ENCODE data around the gene TSNAX. TPM values are rescaled to one million over a fixed set of nuclear protein-coding genes. Genes with fewer than 3 reads are reported as not detected.

Gene TSNAX
- total RNA-seq, 1 experiment from 2014 or later: 38.0 TPM

DNA sequence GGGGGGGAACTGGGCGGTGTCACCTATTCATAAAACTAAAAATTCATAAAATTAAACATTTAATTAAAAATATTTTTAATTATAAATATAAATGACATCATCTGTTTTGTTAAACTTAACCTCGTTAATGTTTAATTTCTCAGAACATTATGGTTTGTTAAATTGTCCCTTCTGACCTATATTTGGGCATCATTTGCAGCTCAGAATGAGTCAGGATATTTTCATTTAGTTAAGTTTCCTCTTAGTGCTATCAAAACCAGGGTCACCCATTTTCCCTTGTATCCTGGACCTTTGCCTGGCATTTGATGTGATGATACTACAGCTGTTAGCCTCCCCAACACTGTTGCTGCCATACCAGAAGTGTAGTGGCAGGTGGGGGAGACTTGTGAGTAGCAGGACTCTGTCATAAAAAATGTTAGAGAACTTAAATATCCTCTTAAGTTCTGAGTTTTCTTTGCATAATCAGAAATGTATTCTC lies 30.3 kb downstream of the TSNAX start:
- Mint-ChIP-seq H3K9me3 (no peaks in the 10 kb centered on the region), H3K4me3 (no peak overlapping the region), H3K4me1 (peaks cover 9% of the 10 kb centered on the region), H3K27me3 (ENCODE audit: low read depth) (no peaks in the 10 kb centered on the region), H3K27ac (no peak overlapping the region), H3K36me3 (peaks cover 13% of the 10 kb centered on the region)
- TF ChIP-seq ZNF263 (CRISPR knock-in tag; IDR thresholded peaks at IDR 0.05; ENCODE audit: low read depth): no peak
- no peak for TF ChIP-seq NFATC4 (CRISPR knock-in tag; IDR thresholded peaks at IDR 0.05)
- TF ChIP-seq, protein P1, sequence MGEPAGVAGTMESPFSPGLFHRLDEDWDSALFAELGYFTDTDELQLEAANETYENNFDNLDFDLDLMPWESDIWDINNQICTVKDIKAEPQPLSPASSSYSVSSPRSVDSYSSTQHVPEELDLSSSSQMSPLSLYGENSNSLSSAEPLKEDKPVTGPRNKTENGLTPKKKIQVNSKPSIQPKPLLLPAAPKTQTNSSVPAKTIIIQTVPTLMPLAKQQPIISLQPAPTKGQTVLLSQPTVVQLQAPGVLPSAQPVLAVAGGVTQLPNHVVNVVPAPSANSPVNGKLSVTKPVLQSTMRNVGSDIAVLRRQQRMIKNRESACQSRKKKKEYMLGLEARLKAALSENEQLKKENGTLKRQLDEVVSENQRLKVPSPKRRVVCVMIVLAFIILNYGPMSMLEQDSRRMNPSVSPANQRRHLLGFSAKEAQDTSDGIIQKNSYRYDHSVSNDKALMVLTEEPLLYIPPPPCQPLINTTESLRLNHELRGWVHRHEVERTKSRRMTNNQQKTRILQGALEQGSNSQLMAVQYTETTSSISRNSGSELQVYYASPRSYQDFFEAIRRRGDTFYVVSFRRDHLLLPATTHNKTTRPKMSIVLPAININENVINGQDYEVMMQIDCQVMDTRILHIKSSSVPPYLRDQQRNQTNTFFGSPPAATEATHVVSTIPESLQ (CRISPR knock-in tag; IDR thresholded peaks at IDR 0.05): no peak
- no peak for DNase-seq (ENCODE audit: low spot score)
- POLR2A ChIA-PET: no interaction called here
- CTCF ChIA-PET: no interaction called here
- ATAC-seq: no peak

DNA sequence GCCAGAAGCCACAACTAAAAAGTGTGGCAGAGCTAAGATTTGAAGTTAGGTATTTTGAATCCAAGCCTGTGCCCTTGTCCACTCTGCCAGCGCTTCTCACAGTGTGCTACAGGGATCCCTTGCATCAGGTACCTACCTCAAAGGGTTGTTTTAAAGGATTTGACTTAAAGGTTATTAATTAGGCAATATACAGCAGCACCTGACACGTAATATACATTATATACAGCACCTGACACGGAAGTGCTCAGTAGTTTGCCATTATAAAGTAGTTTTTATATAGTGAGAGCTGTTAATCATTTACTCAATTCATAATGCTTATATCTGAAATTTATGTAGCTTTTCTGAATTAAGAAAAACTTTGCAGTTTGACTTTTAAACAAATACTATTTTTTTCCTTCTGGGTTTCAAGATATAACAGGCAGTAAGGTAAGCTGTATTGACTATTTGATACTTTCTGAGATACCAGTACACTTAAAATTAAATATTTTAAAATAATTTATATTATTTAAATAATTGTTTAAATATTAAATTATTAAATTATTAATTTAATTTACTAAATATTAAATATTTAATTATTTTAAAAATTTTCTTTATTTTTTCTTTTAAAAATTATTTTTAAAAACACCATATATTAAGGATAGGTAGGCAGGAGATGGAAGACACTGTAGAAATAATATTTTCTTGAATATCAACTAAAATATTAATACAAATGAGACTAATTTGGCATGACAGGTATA lies 33.3 kb downstream of the TSNAX start:
- CTCF ChIA-PET: no interaction called here
- no peak for ATAC-seq
- Mint-ChIP-seq H3K9me3 (no peaks in the 10 kb centered on the region), H3K4me1 (peaks cover 3% of the 10 kb centered on the region), H3K27ac (no peak overlapping the region), H3K36me3 (peaks cover 23% of the 10 kb centered on the region), H3K27me3 (ENCODE audit: low read depth) (no peaks in the 10 kb centered on the region), H3K4me3 (no peak overlapping the region)
- DNase-seq (ENCODE audit: low spot score): no peak
- TF ChIP-seq TP53 (CRISPR knock-in tag; IDR thresholded peaks at IDR 0.05): no peak
- peak; percentile 98 for TF ChIP-seq HMGA2 (CRISPR knock-in tag; IDR thresholded peaks at IDR 0.05)
- TF ChIP-seq, protein P2, sequence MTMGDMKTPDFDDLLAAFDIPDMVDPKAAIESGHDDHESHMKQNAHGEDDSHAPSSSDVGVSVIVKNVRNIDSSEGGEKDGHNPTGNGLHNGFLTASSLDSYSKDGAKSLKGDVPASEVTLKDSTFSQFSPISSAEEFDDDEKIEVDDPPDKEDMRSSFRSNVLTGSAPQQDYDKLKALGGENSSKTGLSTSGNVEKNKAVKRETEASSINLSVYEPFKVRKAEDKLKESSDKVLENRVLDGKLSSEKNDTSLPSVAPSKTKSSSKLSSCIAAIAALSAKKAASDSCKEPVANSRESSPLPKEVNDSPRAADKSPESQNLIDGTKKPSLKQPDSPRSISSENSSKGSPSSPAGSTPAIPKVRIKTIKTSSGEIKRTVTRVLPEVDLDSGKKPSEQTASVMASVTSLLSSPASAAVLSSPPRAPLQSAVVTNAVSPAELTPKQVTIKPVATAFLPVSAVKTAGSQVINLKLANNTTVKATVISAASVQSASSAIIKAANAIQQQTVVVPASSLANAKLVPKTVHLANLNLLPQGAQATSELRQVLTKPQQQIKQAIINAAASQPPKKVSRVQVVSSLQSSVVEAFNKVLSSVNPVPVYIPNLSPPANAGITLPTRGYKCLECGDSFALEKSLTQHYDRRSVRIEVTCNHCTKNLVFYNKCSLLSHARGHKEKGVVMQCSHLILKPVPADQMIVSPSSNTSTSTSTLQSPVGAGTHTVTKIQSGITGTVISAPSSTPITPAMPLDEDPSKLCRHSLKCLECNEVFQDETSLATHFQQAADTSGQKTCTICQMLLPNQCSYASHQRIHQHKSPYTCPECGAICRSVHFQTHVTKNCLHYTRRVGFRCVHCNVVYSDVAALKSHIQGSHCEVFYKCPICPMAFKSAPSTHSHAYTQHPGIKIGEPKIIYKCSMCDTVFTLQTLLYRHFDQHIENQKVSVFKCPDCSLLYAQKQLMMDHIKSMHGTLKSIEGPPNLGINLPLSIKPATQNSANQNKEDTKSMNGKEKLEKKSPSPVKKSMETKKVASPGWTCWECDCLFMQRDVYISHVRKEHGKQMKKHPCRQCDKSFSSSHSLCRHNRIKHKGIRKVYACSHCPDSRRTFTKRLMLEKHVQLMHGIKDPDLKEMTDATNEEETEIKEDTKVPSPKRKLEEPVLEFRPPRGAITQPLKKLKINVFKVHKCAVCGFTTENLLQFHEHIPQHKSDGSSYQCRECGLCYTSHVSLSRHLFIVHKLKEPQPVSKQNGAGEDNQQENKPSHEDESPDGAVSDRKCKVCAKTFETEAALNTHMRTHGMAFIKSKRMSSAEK (CRISPR knock-in tag; IDR thresholded peaks at IDR 0.05; ENCODE audit: borderline replicate concordance): no peak
- TF ChIP-seq, protein P3, sequence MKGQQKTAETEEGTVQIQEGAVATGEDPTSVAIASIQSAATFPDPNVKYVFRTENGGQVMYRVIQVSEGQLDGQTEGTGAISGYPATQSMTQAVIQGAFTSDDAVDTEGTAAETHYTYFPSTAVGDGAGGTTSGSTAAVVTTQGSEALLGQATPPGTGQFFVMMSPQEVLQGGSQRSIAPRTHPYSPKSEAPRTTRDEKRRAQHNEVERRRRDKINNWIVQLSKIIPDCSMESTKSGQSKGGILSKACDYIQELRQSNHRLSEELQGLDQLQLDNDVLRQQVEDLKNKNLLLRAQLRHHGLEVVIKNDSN (CRISPR knock-in tag; IDR thresholded peaks at IDR 0.05): no peak
- POLR2A ChIA-PET: no interaction called here

DNA sequence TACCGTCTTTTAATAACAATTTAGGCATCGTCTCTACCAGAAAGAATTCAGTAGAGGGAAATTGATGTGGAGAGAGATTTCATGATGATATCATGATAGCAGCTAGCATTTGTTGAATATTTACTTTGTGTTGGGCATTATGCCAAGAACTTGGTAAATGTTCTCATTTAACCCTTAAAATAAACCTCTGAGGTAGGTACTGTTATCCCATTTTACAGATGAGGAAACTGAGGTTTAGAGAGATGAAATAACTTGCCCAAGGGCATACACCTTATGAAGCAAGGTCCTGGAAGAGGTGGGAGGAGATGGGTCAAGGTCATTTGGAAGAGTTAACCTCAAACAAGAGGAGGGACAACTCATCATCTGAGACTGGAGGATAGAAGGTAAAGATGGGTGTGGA lies 34.8 kb downstream of the TSNAX start:
- Mint-ChIP-seq H3K27ac (no peak overlapping the region), H3K4me1 (no peaks in the 10 kb centered on the region), H3K36me3 (peaks cover 33% of the 10 kb centered on the region), H3K27me3 (ENCODE audit: low read depth) (no peaks in the 10 kb centered on the region), H3K4me3 (no peak overlapping the region), H3K9me3 (no peaks in the 10 kb centered on the region)
- POLR2A ChIA-PET: no interaction called here
- TF ChIP-seq, protein P4, sequence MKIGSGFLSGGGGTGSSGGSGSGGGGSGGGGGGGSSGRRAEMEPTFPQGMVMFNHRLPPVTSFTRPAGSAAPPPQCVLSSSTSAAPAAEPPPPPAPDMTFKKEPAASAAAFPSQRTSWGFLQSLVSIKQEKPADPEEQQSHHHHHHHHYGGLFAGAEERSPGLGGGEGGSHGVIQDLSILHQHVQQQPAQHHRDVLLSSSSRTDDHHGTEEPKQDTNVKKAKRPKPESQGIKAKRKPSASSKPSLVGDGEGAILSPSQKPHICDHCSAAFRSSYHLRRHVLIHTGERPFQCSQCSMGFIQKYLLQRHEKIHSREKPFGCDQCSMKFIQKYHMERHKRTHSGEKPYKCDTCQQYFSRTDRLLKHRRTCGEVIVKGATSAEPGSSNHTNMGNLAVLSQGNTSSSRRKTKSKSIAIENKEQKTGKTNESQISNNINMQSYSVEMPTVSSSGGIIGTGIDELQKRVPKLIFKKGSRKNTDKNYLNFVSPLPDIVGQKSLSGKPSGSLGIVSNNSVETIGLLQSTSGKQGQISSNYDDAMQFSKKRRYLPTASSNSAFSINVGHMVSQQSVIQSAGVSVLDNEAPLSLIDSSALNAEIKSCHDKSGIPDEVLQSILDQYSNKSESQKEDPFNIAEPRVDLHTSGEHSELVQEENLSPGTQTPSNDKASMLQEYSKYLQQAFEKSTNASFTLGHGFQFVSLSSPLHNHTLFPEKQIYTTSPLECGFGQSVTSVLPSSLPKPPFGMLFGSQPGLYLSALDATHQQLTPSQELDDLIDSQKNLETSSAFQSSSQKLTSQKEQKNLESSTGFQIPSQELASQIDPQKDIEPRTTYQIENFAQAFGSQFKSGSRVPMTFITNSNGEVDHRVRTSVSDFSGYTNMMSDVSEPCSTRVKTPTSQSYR (CRISPR knock-in tag; IDR thresholded peaks at IDR 0.05): no peak
- TF ChIP-seq ZNF138 (CRISPR knock-in tag; conservative IDR thresholded peaks at IDR 0.05) (no peak), ZNF232 (CRISPR knock-in tag; IDR thresholded peaks at IDR 0.05) (no peak), SMAD4 (CRISPR knock-in tag; IDR thresholded peaks at IDR 0.05) (no peak)
- TF ChIP-seq, protein P5, sequence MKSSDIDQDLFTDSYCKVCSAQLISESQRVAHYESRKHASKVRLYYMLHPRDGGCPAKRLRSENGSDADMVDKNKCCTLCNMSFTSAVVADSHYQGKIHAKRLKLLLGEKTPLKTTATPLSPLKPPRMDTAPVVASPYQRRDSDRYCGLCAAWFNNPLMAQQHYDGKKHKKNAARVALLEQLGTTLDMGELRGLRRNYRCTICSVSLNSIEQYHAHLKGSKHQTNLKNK (CRISPR knock-in tag; IDR thresholded peaks at IDR 0.05): no peak
- TF ChIP-seq, protein P6, sequence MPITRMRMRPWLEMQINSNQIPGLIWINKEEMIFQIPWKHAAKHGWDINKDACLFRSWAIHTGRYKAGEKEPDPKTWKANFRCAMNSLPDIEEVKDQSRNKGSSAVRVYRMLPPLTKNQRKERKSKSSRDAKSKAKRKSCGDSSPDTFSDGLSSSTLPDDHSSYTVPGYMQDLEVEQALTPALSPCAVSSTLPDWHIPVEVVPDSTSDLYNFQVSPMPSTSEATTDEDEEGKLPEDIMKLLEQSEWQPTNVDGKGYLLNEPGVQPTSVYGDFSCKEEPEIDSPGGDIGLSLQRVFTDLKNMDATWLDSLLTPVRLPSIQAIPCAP (CRISPR knock-in tag; IDR thresholded peaks at IDR 0.05): no peak
- no peak for DNase-seq (ENCODE audit: low spot score)
- no peak for ATAC-seq
- CTCF ChIA-PET: no interaction called here

All from WTC11 (cell line).